ENCODE results near the gene KLHL26. TPM values are rescaled to one million over a fixed set of nuclear protein-coding genes. Genes with fewer than 3 reads are reported as not detected.
A peak's percentile ranks its signal among the peaks of the same experiment; 100 is the strongest.

KLHL26 gene
- total RNA-seq, 1 experiment from 2014 or later: 10.7 TPM

DNA sequence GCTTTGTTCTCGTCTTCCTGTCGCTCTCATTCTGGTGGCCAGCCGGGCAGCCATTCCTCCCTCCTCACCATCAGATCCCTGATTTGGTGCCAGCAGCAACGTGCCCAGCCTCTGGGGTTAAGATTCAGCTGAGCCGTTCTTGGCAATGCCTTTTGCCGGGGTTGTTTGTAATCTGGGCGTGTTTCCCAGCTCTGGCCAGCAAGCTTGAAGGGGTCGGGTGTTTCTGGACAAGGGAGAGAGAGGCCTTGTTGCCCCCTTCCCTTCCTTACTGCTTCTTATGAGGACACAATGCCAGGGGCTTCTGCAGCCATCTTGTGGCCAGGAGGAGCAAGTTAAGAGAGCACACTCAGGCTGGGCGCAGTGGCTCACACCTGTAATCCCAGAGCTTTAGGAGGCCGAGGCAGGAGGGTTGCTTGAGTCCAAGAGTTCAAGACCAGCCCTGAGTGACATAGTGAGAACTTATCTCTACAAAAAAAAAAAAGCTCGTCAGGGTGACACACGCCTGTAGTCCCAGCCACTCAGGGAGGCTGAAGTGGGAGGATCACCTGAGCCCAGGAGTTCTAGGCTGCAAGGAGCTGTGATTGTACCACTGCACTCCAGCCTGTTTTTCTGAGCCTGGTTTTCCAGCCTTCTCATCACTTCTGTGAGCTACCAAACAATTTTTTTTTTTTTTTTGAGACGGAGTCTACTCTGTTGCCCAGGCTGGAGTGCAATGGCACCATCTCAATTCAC is 35.9 kb downstream of the KLHL26 start:
- H3K23me2 ChIP-seq (ENCODE audit: insufficient read length, low read depth, low read length, poor library complexity, severe bottlenecking): no peaks in the 10 kb centered on the region
- no peak overlapping the region for H2BK15ac ChIP-seq (ENCODE audit: low read depth, low read length)
- 0 out of 2 replicates have a peak overlapping the region, but pooled peaks have one; percentile 45 for H3K14ac ChIP-seq (ENCODE audit: insufficient read depth, low read length)
- H2BK120ac ChIP-seq (ENCODE audit: low read depth, low read length, poor library complexity, severe bottlenecking): no peak overlapping the region
- peak overlapping the region in 2 of 3 experiments; percentile 86 to 90; a peak in 3 of 7 replicates for H3K27ac Mint-ChIP-seq
- H3T11ph ChIP-seq (ENCODE audit: low read length): no peak overlapping the region
- no peaks in the 10 kb centered on the region for H3K9me3 Mint-ChIP-seq
- H3K4me1 Mint-ChIP-seq: peaks cover 7 to 16% of the 10 kb centered on the region in 2 experiments
- no peak overlapping the region for H4K8ac ChIP-seq (replicated peaks; ENCODE audit: insufficient read length, low read depth, low read length)
- no peaks in the 10 kb centered on the region for H3K9me3 ChIP-seq (ENCODE audit: control insufficient read depth, low read depth, low read length)
- no peak overlapping the region for H3K4me3 Mint-ChIP-seq
- WGBS (ENCODE audit: extremely low coverage, insufficient read length, low lambda C conversion rate): no CpG with 5 or more reads among the region's 13 CpGs
- no peak overlapping the region for H2BK20ac ChIP-seq (ENCODE audit: low read depth, low read length, poor library complexity, severe bottlenecking)
- DNase-seq: peak; percentile 63
- H3K27ac ChIP-seq (ENCODE audit: insufficient read length, low read depth, low read length): no peak overlapping the region
- H3K18ac ChIP-seq (ENCODE audit: insufficient read length, low read depth, low read length): no peak overlapping the region
- H2BK5ac ChIP-seq (ENCODE audit: insufficient read length, low read length): no peak overlapping the region
- no peak overlapping the region for H3K56ac ChIP-seq (ENCODE audit: insufficient read length, low read depth, low read length)
- no peak overlapping the region for H3K4ac ChIP-seq (ENCODE audit: low read depth, low read length)
- TF ChIP-seq, protein P1, sequence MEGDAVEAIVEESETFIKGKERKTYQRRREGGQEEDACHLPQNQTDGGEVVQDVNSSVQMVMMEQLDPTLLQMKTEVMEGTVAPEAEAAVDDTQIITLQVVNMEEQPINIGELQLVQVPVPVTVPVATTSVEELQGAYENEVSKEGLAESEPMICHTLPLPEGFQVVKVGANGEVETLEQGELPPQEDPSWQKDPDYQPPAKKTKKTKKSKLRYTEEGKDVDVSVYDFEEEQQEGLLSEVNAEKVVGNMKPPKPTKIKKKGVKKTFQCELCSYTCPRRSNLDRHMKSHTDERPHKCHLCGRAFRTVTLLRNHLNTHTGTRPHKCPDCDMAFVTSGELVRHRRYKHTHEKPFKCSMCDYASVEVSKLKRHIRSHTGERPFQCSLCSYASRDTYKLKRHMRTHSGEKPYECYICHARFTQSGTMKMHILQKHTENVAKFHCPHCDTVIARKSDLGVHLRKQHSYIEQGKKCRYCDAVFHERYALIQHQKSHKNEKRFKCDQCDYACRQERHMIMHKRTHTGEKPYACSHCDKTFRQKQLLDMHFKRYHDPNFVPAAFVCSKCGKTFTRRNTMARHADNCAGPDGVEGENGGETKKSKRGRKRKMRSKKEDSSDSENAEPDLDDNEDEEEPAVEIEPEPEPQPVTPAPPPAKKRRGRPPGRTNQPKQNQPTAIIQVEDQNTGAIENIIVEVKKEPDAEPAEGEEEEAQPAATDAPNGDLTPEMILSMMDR (conservative IDR thresholded peaks at IDR 0.05): peak; percentile 55; the same call in 2 of the 3 replicates
- H3K79me2 ChIP-seq (ENCODE audit: insufficient read depth, low read length): no peaks in the 10 kb centered on the region
- peaks cover 0 to 13% (median 8%) of the 10 kb centered on the region in 3 experiments; a peak in 4 of 7 replicates for H3K36me3 Mint-ChIP-seq (ENCODE audit: insufficient read depth in 1 of 3, low read depth in 3 of 3)
- H4K91ac ChIP-seq (ENCODE audit: insufficient read length, low read depth, low read length): no peak overlapping the region
- H2BK12ac ChIP-seq (ENCODE audit: insufficient read length, low read depth, low read length): no peak overlapping the region
- no peak overlapping the region for H2AFZ ChIP-seq (ENCODE audit: low read length)
- H3K27me3 Mint-ChIP-seq (ENCODE audit: low read depth): no peaks in the 10 kb centered on the region
- no peak overlapping the region for H2AK5ac ChIP-seq (ENCODE audit: insufficient read length, low read length)
- no peak overlapping the region for H3K23ac ChIP-seq (ENCODE audit: insufficient read length, low read depth, low read length)
- no peak overlapping the region for H3K4me2 ChIP-seq (ENCODE audit: insufficient read depth, insufficient read length, low read length)
- no peaks in the 10 kb centered on the region for H3K27me3 ChIP-seq (ENCODE audit: insufficient read depth, low read length)
- no peak overlapping the region for H4K5ac ChIP-seq (ENCODE audit: insufficient read length, low read depth, low read length)
- no peak overlapping the region for H3K9ac ChIP-seq (ENCODE audit: extremely low read depth, insufficient read length, low read length)
- no peaks in the 10 kb centered on the region for H4K20me1 ChIP-seq (ENCODE audit: control insufficient read depth, insufficient read depth, insufficient read length)
- no peaks in the 10 kb centered on the region for H3K79me1 ChIP-seq (ENCODE audit: insufficient read depth, low read depth, low read length, poor library complexity, severe bottlenecking)
- no peaks in the 10 kb centered on the region for H3K4me1 ChIP-seq (ENCODE audit: insufficient read depth, low read length)

Data from H9 (cell line).